ENCODE measurements around the gene MTHFSD. TPM values are rescaled to one million over a fixed set of nuclear protein-coding genes. Genes with fewer than 3 reads are reported as not detected.
A peak's percentile ranks its signal among the peaks of the same experiment; 100 is the strongest.

The MTHFSD gene
- total RNA-seq, 2 donors from 2014 or later, result 7.8 to 8.3 TPM

DNA sequence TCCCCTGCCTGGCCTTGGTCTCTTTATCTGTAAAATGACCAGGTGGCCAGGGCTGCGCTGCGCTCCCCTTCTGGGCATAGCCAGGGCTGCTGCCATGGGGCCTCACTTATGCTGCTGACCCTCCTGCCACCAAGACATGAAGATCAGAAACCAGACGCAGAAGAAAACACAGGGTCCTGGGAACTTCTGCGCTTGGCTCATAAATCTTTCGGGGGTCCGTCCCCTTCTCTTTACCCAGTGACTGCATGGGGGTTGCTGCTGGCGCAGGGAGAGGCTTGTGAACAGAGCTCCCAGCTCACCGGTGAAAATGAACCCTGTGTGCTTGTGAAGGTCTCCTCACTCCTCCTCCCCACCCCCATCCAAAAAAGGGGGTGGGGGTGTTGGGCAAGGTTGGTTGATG lies 17.6 kb upstream of the MTHFSD start:
- Histone ChIP-seq H3K27ac (peak overlapping the region; percentile 61 to 90), H3K4me1 (peaks cover 0 to 20% of the 10 kb centered on the region in 2 donors), H3K9me3 (no peaks in the 10 kb centered on the region), H3K36me3 (no peaks in the 10 kb centered on the region), H3K27me3 (no peaks in the 10 kb centered on the region), H3K4me3 (no peak overlapping the region)
- no peak for DNase-seq (ENCODE audit: low spot score)
- TF ChIP-seq, protein P1, sequence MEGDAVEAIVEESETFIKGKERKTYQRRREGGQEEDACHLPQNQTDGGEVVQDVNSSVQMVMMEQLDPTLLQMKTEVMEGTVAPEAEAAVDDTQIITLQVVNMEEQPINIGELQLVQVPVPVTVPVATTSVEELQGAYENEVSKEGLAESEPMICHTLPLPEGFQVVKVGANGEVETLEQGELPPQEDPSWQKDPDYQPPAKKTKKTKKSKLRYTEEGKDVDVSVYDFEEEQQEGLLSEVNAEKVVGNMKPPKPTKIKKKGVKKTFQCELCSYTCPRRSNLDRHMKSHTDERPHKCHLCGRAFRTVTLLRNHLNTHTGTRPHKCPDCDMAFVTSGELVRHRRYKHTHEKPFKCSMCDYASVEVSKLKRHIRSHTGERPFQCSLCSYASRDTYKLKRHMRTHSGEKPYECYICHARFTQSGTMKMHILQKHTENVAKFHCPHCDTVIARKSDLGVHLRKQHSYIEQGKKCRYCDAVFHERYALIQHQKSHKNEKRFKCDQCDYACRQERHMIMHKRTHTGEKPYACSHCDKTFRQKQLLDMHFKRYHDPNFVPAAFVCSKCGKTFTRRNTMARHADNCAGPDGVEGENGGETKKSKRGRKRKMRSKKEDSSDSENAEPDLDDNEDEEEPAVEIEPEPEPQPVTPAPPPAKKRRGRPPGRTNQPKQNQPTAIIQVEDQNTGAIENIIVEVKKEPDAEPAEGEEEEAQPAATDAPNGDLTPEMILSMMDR (IDR thresholded peaks at IDR 0.05), result no peak

DNA sequence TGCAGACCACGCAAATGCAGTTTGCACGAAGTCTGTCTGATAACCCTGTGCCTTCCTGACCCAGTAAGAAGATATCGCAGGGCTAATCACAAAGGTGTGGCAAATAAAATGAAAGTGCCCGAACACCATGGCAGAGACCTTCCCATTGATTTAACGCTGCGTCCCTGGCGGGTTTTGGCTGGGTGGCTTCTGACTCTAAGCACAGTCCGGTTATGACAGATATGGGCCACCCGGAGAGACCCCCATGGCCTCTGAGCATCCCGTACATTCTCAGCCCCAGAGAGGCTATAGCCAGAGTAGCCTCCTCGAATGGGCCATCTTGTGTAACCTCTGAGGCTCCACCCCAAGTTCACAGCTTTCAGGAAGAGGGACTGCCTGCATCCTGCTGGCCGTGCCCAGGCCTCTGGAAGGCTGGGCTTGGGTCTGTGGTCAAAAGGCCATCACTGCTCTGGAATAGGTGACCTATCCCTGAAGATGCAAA lies 17.0 kb upstream of the MTHFSD start:
- Histone ChIP-seq H3K36me3 (no peaks in the 10 kb centered on the region), H3K27me3 (no peaks in the 10 kb centered on the region), H3K27ac (peak overlapping the region; percentile 61 to 90), H3K9me3 (no peaks in the 10 kb centered on the region), H3K4me3 (peak overlapping the region in 1 of 2 donors; percentile 59), H3K4me1 (peaks cover 0 to 20% of the 10 kb centered on the region in 2 donors)
- TF ChIP-seq, protein P1 (IDR thresholded peaks at IDR 0.05), result no peak
- DNase-seq (ENCODE audit: low spot score), result no peak

DNA sequence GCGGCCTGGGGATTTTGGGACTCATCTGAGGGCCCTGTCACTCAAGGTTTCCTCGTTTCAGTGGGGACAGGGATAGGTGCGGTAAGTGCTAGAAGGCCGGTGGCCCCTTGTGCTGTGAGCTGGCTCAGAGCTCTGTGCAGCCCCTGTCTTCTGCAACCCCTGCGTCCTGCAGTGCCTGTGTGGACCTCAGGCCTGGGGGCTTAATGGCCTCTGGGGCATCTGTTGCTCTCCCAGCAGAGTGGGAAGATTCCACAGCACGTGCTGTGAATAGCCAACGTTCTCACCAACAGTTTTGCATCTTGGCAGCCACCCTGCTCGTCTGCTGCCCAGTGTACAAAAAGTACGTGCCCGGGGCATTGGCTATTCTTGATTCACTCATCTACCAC lies 16.5 kb upstream of the MTHFSD start:
- TF ChIP-seq, protein P1 (IDR thresholded peaks at IDR 0.05), result no peak
- no peak for DNase-seq (ENCODE audit: low spot score)
- Histone ChIP-seq H3K27me3 (no peaks in the 10 kb centered on the region), H3K9me3 (no peaks in the 10 kb centered on the region), H3K27ac (peak overlapping the region; percentile 61 to 90), H3K4me1 (peaks cover 0 to 18% of the 10 kb centered on the region in 2 donors), H3K36me3 (no peaks in the 10 kb centered on the region), H3K4me3 (peak overlapping the region; percentile 53 to 59)

DNA sequence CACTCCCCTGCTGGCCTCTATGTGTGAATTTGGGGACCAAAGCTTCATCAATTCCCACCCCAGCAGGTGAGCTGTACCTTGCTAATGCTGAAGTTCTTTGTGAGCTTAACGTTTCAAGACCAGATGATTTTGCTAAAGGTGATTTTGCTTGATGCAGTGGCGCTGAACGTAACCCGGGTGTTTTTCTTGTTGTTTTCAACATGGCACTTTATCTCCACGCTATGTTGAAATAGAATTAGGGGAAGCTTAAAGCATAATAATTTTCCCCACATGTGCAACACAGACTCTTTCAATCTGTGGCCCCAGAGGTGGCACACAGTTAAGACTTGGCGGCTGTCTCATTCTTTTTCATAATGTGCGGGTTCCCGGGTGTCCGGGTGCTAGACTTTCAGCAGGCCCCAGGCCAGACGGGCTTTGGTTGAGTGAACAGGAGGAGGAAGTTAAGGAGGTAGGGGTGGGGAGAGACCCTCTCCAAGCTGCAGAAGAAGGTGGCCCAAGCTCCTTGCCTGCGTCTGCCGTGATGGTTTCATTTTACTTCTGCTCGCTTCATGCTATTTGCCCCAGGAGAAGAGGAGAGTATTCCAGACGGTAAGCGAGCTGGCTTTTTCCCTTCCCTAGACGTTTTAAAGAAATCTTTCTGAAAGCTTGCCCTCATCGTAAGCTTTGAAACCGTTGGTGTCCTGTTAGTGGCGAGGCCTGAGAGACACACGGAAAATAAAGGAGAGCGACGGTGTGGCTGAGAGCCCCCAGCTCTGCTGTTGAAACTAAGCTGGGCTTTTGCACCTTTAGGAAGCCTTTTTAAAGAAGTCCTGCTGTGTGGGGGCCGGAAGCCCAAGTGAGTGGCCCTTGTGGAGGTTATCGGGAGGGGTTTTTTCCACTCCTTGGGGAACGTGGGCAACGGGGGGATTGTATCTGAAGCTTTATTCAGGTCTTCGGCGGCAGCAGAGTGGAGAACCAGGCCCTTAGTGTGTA lies 15.8 kb upstream of the MTHFSD start:
- no peaks in the 10 kb centered on the region for H3K36me3 ChIP-seq
- H3K9me3 ChIP-seq, result no peaks in the 10 kb centered on the region
- peak overlapping the region; percentile 53 to 59 for H3K4me3 ChIP-seq
- peak overlapping the region; percentile 61 to 90 for H3K27ac ChIP-seq
- TF ChIP-seq, protein P1 (IDR thresholded peaks at IDR 0.05), result no peak
- H3K27me3 ChIP-seq, result peaks cover 0 to under 1% of the 10 kb centered on the region in 2 donors
- no peak for DNase-seq (ENCODE audit: low spot score)
- peaks cover 0 to 13% of the 10 kb centered on the region in 2 donors for H3K4me1 ChIP-seq

DNA sequence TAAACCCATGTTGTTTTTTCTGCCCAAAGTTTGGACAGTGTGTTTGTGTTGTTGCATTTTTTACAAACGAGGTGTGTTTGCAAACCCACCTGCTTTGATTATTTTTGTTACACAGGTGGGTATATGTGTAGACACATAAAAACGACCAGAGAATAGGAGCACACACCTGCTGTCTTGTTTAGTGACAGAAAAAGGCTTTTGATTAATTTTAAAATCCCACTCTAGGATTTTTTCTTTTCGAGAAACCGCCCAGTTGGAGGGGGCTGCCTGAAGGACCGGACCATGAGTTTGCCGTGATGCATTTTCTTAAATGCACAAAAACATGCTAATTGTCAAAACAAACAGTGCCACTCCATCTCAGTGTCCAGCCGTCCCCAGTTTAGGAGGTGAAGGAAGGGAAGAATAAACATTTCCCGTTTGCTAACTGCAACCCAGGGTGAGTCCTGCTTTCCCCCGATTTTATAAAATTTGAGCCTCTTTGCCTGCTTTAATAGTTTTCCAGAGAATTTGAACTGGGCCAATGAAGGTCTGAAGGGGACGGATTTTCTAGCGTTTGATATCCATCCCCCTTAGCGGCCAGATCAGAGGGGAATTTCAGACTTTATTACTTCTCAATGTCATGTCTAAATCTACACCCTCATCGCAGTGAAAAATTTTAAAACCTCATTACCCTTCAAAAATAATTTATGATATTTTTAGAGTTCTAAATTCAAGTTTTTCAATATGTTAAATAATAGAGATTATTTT lies 14.8 kb upstream of the MTHFSD start:
- H3K36me3 ChIP-seq, result no peaks in the 10 kb centered on the region
- DNase-seq (ENCODE audit: low spot score), result no peak
- no peaks in the 10 kb centered on the region for H3K9me3 ChIP-seq
- H3K27me3 ChIP-seq, result peaks cover 0 to 9% of the 10 kb centered on the region in 2 donors
- H3K27ac ChIP-seq, result peak overlapping the region; percentile 56 to 90
- H3K4me3 ChIP-seq, result peak overlapping the region; percentile 53 to 59
- TF ChIP-seq, protein P1 (IDR thresholded peaks at IDR 0.05), result no peak
- H3K4me1 ChIP-seq, result peaks cover 0 to 3% of the 10 kb centered on the region in 2 donors
